ENCODE results near the gene OR6X1.
"Not testable (repeated sequence)": the region's sequence is repeated elsewhere in the genome, so short reads cannot be mapped to it uniquely, and the experiment has no call there.

The OR6X1 gene

DNA sequence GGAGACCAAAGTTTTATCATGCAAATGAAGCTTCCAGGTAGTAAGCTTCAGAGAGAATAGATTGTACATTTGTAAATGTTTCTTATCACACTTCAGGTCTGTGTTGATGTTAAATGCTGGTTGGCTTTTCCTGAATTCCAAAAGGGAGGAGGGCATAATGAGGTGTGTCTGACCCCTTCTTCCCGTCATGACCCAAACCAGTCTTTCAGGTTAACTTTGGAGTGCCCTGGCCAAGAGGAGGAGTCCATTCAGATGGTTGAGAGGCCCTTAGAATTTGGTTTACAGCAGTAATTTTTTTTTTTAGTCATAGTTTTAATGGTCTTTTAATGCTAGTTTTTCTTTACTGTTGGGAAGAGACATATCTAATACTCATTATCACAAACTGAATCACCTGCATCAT lies 2.5 kb downstream of the OR6X1 start:
- DNase-seq = no peak

DNA sequence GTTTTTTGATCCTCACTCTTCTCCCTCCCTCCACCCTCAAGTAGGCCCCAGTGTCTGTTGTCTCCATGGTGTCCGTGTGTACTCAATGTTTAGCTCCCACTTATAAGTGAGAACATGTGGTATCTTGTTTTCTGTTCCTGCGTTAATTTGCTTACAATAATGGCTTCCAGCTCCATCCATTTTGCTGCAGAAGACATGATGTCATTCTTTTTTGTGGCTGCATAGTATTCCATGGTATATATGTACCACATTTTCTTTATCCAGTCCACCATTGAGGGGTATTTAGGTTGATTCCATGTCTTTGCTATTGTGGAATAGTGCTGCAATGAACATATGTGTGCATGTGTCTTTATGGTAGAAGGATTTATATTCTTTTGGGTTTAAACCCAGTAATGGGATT lies 6.0 kb downstream of the OR6X1 start:
- not testable (repeated sequence) for DNase-seq

- DNase-seq = no peak
Observed at GRCh38 chr11:123745764-123746451, 8.4 kb downstream of the OR6X1 start.

DNA sequence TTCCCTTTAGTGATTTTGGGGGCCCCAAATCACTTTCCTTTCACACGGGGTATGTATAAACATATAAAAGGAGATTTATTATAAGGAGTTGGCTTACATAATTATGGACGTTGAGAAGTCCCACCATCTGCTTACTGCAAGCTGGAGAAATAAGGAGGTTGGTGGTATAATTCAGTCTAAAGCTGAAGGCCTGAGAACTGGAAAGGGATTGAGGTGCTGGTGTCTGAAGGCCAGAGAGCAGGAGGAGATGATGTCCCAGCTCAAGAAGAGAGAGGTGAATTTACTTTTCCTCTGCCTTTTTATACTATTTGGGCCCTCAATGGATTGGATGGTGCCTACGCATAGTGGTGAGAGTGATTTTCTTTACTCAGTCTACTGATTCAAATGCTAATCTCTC lies 11.6 kb downstream of the OR6X1 start:
- DNase-seq = no peak

- no peak for DNase-seq
Observed at GRCh38 chr11:123742031-123742723, 12.1 kb downstream of the OR6X1 start.

- DNase-seq = peak; percentile 86 to 87
Observed at GRCh38 chr11:123741159-123742030, 12.9 kb downstream of the OR6X1 start, which contains the start of gene ZNF202. Gene ZNF202 (minus strand): TSS chr11:123741660. CDS start chr11:123730888, 10,772 bp downstream.

GRCh38 chr11:123740787-123741158 lies 13.5 kb downstream of the OR6X1 start:
- DNase-seq = no peak

DNA sequence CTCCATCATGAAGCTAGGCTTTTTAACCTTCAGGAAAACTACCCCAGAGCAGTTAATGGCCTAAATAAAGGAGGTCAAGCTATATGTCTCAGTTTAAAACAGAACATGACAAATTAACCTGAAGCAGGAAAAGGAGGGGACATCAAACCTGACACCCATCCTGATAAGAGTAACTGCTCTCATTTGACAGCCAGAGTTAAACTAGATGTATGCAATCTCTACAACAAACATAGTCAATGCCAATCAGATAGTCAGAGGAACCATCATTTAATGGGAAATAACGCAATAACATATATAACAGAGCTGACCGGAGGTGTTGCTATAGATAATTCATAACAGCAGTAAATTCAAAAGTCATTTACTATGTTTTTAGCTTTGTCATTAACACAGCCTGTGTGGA lies 15.9 kb downstream of the OR6X1 start:
- DNase-seq = no peak

DNA sequence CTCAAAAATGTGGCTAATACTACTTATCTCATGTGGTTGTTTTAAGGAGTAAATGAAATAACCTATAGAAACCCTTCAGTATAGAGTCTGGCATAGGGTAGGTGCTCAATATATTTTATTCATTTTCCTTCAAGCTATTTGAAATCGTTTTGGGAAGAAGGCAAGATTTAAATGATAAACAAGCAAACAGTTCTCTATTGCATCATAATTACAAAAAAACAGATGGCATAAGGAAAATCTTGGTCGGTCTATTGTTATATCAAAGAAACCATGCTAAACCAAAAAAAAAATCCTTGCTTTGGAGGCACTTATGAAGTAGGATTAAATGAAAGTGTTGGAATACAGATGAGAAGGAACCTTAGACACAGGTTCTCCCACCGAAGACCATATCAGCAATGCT lies 17.5 kb downstream of the OR6X1 start:
- DNase-seq = no peak

GRCh38 chr11:123729602-123730001 lies 24.7 kb downstream of the OR6X1 start:
- DNase-seq = no peak

DNA sequence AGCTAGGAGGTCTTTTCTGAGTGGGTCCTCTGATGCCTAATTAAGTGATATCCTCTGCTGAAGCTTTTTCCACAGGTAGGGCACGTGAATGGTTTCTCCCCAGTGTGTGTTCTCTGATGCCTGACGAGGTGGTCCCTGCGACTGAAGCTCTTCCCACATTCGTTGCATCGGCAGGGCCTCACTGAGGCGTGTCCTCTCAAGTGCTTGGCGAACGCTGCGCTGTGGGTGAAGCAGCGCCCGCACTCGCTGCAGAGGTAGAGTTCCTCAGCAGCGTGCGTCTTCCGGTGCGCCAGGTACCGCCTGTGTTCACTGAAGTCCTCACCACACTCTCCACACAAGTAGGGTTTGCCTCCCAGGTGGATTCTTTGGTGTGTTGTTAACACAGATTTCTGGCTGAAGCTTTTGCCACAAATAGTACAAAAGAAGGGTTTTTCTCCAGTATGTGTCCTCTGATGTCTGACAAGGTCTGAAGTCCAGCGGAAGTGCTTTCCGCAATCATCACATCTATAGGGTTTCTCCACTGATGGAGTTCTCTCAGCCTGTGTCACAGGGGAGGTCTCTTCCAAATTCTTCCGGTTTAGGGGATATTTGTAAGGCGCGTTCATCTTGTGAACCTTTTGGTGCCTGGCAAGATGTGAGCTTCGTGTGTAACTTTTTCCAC lies 28.2 kb downstream of the OR6X1 start:
- DNase-seq = no peak

DNA sequence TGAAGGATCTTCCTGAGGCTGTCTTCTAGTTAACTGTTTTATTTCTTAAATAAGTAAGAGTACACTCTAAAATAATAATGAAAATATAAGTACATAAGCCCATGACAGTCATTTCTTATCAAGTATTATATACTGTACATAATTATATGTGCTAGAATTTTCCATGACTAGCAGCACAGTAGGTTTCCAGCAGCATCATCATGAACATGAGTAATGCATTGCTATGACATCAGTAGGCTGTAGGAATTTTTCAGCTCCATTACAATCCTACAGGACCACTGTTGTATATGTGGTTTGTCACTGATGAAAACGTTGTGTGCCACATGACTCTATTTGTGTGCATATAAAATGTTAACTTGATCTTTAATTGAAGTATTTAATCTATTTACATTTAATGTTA lies 34.9 kb downstream of the OR6X1 start:
- DNase-seq = no peak

GRCh38 chr11:123718469-123718868 lies 35.8 kb downstream of the OR6X1 start:
- no peak for DNase-seq

GRCh38 chr11:123718063-123718462 lies 36.3 kb downstream of the OR6X1 start:
- DNase-seq = no peak

GRCh38 chr11:123712627-123713026 lies 41.7 kb downstream of the OR6X1 start:
- not testable (repeated sequence) for DNase-seq

GRCh38 chr11:123707606-123708205 lies 46.6 kb downstream of the OR6X1 start:
- DNase-seq = peak; percentile 53 to 58

GRCh38 chr11:123707206-123707605 lies 47.1 kb downstream of the OR6X1 start:
- no peak for DNase-seq

- DNase-seq = no peak
Observed at GRCh38 chr11:123704341-123704740, 50.0 kb downstream of the OR6X1 start.
